Measurements from ENCODE around the gene KLF15. TPM values are rescaled to one million over a fixed set of nuclear protein-coding genes. Genes with fewer than 3 reads are reported as not detected.

Gene KLF15
- total RNA-seq, 1 experiment from 2014 or later = 14.7 TPM

GRCh38 chr3:126406389-126407296, 49.4 kb upstream of the KLF15 start:
- Mint-ChIP-seq H3K27me3 (ENCODE audit: low read depth) (no peaks in the 10 kb centered on the region), H3K27ac (no peak overlapping the region), H3K9me3 (no peaks in the 10 kb centered on the region), H3K36me3 (no peaks in the 10 kb centered on the region), H3K4me1 (peaks cover 22% of the 10 kb centered on the region), H3K4me3 (no peak overlapping the region)
- POLR2A ChIA-PET = no interaction called here
- CTCF ChIA-PET = no interaction called here
- DNase-seq (ENCODE audit: low spot score) = no peak
- no peak for TF ChIP-seq SP1 (CRISPR knock-in tag; conservative IDR thresholded peaks at IDR 0.05)
- TF ChIP-seq ATF6 (CRISPR knock-in tag; IDR thresholded peaks at IDR 0.05) = no peak
- TF ChIP-seq PRDM15 (CRISPR knock-in tag; IDR thresholded peaks at IDR 0.05) = no peak
- no peak for TF ChIP-seq ATF1 (CRISPR knock-in tag; IDR thresholded peaks at IDR 0.05)
- no peak for TF ChIP-seq USF2 (CRISPR knock-in tag; IDR thresholded peaks at IDR 0.05)
- no peak for TF ChIP-seq OVOL2 (CRISPR knock-in tag; IDR thresholded peaks at IDR 0.05; ENCODE audit: borderline replicate concordance)
- TF ChIP-seq MAX (CRISPR knock-in tag; IDR thresholded peaks at IDR 0.05) = no peak
- TF ChIP-seq ZNF423 (CRISPR knock-in tag; IDR thresholded peaks at IDR 0.05) = no peak
- TF ChIP-seq RELA (CRISPR knock-in tag; IDR thresholded peaks at IDR 0.05; ENCODE audit: borderline replicate concordance) = no peak
- TF ChIP-seq E2F5 (CRISPR knock-in tag; IDR thresholded peaks at IDR 0.05) = no peak
- TF ChIP-seq CTCF (IDR thresholded peaks at IDR 0.05) = no peak
- TF ChIP-seq STAT6 (CRISPR knock-in tag; conservative IDR thresholded peaks at IDR 0.05; ENCODE audit: low read depth) = no peak
- no peak for ATAC-seq

Measured in WTC11 (cell line).